ENCODE measurements around the gene KRTAP5-3.
"Not testable (repeated sequence)": the region's sequence is repeated elsewhere in the genome, so short reads cannot be mapped to it uniquely, and the experiment has no call there.

KRTAP5-3 gene

DNA sequence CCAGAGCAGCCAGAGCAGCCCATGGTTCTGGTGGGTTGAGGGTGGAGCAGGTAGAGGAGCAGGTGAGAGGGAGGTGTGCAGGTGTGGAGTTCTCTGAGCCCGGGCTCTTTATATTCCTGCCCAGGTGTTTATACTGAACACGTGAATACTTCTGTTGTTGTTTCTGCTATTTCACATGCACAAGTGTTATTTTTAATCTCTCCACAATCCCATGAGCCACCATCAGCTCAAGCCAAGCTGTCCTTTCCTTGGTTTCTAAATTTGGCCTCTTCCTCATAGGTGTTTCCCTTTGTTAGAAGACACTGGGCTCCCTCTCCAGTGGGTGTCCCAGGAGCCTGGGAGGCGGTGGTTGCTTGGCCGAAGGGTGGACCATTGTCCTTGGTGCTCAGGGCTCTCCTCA is at the start of gene KRTAP5-3:
TSS of gene KRTAP5-3 (minus strand) at position 101 of the 400 bp plus-strand sequence. CDS start at position 23, 78 bp downstream.
- DNase-seq (ENCODE audit: low read depth in 1 of 2, low spot score in 1 of 2), result no peak

- DNase-seq (ENCODE audit: low read depth in 1 of 2, low spot score in 1 of 2), result no peak
Observed at GRCh38 chr11:1656670-1657069, 48.4 kb upstream of the KRTAP5-3 start.

GRCh38 chr11:1656061-1656441 is 47.8 kb upstream of the KRTAP5-3 start:
- DNase-seq (ENCODE audit: low read depth in 1 of 2, low spot score in 1 of 2), result no peak

DNA sequence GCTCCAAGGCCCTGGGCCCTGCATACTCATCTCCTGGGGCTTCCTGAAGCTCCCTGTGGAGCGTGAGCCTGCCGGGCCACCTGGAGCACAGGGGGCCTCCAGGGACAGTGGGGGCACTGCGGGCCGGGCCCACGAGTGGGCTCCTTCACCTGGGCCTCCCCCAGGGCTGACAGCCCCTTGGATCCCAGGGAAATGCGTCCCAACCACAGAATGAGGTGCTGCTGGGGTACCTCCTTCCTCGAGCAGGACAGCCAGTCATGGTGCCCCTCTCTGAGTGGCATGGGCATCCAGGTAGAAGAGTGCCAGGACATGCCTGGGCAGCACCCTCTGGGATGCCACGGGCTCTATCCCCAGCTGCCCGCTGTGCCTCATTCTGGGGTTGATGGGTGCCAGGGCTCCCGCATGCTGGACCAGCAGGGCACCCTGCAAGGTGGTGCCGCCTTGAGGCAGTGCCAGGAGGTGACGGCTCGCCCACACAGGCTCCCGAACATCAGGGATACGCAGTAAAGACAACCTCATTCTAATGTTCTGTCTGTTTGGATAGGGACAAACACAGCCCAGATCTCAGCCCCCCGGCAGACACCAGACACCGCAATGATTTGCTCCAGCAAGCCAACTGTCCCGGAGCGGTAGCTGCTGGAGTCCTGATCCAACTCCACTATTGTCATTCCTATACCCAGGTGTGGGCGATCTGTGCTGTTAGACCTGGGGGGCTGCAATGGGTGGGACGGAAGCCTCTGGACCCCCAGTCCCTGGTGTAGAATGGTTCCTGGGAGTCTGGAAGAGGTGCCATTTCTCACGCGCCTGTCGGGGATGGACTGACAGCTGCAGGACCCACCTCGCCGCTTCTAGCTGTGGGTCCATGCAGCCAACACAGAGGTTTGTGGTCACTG is 47.2 kb upstream of the KRTAP5-3 start:
- no peak for DNase-seq (ENCODE audit: low read depth in 1 of 2, low spot score in 1 of 2)

GRCh38 chr11:1654388-1655167 is 46.3 kb upstream of the KRTAP5-3 start:
- DNase-seq (ENCODE audit: low read depth in 1 of 2, low spot score in 1 of 2), result no peak

- DNase-seq (ENCODE audit: low read depth in 1 of 2, low spot score in 1 of 2), result no peak
Observed at GRCh38 chr11:1653541-1654387, 45.5 kb upstream of the KRTAP5-3 start.

GRCh38 chr11:1652771-1653540 is 44.7 kb upstream of the KRTAP5-3 start:
- DNase-seq (ENCODE audit: low read depth in 1 of 2, low spot score in 1 of 2), result peak; percentile 58 to 66

DNA sequence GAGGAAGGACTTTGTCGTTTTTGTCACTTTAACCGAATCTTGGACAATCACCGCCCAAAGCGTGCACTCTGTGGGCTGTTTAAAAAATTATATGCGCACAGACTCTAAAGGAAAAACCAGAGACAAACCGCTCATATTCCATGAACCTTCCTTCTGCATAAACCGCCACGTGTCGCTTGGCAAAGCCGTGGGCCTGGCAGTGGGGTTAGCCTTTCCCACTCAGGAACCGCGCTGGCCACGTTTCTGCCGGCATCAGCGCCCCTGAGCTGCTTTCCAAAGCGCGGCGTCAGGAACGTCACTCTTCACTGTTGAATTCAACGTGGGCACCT is 44.1 kb upstream of the KRTAP5-3 start:
- no peak for DNase-seq (ENCODE audit: low read depth in 1 of 2, low spot score in 1 of 2)

DNA sequence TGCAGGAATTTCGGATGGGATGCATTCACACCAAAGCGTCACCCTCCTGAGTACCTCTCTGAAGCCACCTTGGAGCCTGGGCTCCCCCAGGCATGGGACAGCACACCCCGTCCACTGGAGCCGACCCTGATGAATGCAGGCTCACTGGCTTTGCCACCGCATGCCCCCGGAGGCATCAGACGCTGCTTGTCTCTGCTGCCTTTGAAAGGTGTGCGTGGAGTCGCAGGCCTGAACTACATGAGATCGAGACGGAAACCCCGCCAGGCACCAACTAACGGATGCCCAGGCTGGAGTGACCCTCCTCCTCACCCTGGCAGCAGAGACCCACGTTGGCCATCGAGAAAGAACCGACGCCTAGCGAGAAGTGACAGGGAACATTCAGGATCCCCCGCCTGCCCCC is 43.8 kb upstream of the KRTAP5-3 start:
- DNase-seq (ENCODE audit: low read depth in 1 of 2, low spot score in 1 of 2), result no peak

DNA sequence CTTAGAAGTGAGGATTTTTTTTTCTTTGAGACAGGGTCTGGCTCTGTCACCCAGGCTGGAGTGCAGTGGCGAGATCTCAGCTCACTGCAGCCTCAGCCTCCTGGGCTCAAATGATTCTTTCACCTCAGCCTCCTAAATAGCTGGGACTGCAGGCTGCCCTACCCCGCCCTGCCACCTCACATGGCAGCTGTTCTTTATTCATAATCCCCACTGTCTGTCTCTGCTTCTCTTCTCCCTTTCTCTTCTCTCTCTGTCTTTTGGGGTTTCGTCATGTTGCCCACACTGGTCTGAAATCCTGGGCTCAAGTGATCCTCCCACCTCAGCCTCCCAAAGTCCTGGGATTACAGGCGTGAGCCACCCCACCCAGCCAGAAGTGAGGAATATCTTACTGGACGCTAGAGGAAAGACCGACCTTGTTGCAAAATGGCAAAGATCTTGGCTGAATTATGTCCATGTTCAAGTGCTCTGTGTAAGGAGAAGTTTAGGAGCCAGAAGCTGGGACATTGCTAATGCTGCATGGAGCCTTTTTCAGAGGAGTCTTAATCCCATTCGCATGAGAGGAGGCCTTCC is 43.2 kb upstream of the KRTAP5-3 start:
- no peak for DNase-seq (ENCODE audit: low read depth in 1 of 2, low spot score in 1 of 2)

DNA sequence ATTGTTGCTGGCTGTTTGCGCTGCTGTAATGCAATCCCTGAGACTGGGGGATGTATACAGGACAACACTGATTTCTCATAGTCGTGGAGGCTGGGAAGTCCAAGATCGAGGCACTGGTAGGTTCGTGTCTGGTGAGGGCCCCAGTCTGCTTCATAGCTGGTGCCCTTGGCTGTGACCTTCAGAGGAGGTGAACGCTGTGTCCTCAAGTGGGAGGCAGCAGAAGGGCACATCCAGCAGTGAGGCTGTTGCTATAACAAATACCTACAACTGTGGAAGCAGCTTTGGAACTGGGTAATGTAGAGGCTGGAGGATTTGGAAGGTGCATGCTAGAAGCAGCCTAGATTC is 42.6 kb upstream of the KRTAP5-3 start:
- DNase-seq (ENCODE audit: low read depth in 1 of 2, low spot score in 1 of 2), result no peak

DNA sequence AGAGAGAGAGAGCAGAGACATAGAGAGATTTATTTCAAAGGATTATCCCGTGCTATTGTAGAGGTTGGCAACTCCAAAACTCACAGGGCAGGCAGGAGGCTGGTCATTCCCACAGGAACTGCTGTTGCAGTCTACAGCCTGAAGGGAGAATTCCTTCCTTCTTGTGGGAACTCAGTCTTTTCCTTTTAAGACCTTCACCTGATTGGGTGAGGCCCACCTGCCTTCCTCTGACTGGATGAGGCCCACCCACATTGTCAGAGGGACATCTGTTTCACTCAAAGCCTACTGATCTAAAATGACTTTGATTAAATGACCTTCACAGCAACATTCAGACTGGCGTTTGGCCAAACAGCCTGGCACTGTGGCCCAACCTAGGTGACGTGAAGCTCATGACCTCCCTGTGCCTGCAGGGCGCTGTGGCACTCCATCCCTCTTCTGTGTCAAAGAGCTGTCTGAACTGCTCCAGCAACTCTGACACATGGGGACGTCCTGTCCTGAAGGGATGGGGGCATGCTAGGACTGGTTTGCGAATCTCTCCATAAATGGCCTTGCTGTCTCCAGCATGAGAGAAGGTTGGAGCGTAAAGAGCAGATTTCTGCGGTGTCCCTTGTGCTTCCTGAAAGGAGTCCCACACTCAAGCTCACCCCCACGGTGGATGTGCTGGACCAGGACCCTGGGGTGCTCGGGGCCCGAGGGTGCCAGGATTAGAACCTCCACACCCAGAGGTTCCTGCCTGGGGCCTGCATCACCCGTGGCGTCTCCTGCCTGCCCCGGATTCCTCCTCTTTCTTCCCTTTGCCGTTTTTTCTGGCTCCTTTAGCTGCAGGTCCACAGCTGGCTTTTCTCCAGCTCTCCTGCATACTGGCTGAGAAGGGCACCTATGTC is 42.0 kb upstream of the KRTAP5-3 start:
- no peak for DNase-seq (ENCODE audit: low read depth in 1 of 2, low spot score in 1 of 2)

DNA sequence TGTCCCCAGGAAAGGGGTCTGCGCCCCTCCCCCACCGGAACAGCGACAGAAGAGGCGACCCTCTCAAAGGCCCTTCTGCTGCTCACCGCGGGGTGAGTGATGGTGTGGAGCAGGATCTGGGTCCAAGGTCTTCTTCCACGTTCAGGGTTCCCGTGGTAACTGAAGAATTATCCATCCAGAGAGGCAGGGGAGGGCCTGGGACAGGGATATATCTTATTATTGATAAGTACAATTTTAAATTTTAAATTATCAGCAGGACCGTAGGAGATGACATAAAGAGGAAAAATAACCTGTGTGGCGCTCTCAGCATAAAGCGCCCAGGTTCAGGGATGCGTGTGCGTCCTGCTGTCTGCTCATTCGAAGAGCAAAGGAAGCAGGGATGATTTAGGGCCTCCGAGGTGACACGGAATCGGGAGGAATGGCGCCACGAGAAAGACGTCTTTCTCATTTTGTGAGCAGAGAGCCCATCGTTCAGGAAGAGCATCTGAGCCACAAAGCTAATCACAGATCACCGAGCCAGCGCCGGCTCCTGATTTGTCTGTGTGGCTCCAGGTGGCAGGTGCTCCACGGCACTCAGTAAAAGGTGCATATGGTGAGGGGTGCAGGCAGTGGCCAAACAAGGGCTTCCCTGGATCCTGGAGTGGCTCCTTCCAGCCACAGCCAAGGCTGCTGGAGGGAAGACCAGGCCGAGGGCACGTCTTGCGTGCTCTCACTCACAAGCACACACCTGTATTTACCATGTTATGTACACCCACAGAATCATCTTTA is 40.6 kb upstream of the KRTAP5-3 start:
- no peak for DNase-seq (ENCODE audit: low read depth in 1 of 2, low spot score in 1 of 2)

DNA sequence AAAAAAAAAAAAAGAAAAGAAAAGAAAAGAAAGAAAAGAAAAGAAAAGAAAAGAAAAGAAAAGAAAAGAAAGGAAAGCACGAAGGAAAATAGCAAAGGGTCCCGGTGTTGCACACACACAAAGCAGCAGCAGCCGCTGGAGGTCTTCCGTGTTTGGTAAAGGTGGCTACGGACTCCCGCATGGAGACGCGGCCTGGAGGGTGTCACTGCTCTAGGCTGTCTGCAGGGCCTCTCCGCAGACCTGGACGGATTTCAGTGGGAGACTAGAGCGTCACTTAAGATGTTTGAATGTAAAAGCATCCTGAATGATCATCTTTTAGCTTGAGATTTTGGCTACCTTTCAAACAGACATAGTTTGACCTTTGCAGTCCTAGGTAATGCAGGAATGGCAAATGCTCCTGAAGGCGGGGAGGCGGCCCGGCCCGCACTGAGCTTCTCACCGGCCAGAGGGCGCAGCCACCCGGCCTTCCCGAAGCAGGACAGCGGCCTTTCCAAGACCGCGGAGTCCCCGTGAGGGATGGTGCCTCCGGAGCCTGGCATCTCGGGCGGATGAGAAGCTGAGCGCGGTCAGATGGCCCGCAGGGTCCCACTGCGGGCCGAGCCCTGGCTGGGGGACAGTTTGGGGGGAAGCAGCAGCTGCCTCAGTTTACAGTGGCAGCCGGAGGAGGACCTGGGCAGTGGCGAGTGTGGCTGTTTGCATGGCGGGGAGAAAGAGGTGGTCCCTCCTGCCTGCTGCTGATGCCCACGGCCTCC is 39.8 kb upstream of the KRTAP5-3 start:
- DNase-seq (ENCODE audit: low read depth in 1 of 2, low spot score in 1 of 2), result no peak

DNA sequence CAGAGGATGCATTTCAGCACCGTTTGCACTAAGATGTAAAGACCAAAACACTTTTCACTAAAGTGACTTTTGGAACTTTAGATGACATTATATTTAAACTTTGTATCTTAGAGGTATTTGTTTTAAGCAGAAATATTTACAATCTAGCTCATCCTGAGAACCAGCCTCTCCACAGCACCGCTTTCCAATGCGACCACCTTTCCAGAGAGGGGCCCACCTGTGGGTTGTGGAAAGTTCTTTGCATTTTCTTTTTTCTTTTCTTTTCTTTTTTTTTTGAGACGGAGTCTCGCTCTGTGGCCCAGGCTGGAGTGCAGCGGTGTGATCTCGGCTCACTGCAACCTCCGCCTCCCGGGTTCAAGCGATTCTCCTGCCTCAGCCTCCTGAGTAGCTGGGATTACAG is 38.3 kb upstream of the KRTAP5-3 start:
- not testable (repeated sequence) for DNase-seq (ENCODE audit: low read depth in 1 of 2, low spot score in 1 of 2)

GRCh38 chr11:1645357-1645821 is 37.1 kb upstream of the KRTAP5-3 start:
- DNase-seq (ENCODE audit: low read depth in 1 of 2, low spot score in 1 of 2), result no peak

GRCh38 chr11:1644601-1645356 is 36.5 kb upstream of the KRTAP5-3 start:
- DNase-seq (ENCODE audit: low read depth in 1 of 2, low spot score in 1 of 2), result no peak

All from stimulated activated CD4-positive, alpha-beta T cell treated with anti-CD3 and anti-CD28 coated beads, Interleukin-15, amount 100 ng/mL, for 1 hour (primary cell).